ENCODE measurements around the gene CHD9.

CHD9 gene

GRCh38 chr16:53153130-53153529 is 98.3 kb downstream of the CHD9 start:
- H3K27ac ChIP-seq = no peak overlapping the region
- TF ChIP-seq CTCF (conservative IDR thresholded peaks at IDR 0.05) (no peak), ZFX (IDR thresholded peaks at IDR 0.05) (no peak)

- TF ChIP-seq ZFX (IDR thresholded peaks at IDR 0.05) (no peak), CTCF (conservative IDR thresholded peaks at IDR 0.05) (no peak)
- H3K27ac ChIP-seq = no peak overlapping the region
These were observed 99.7 kb downstream of the CHD9 start for GRCh38 chr16:53154513-53154912.

GRCh38 chr16:53156516-53156915 is 101.7 kb downstream of the CHD9 start:
- H3K27ac ChIP-seq = no peak overlapping the region
- TF ChIP-seq CTCF (conservative IDR thresholded peaks at IDR 0.05) = no peak
- no peak for TF ChIP-seq ZFX (IDR thresholded peaks at IDR 0.05)

GRCh38 chr16:53159781-53160436 is 105.1 kb downstream of the CHD9 start:
- H3K27ac ChIP-seq = no peak overlapping the region
- peak; percentile 81 for TF ChIP-seq CTCF (conservative IDR thresholded peaks at IDR 0.05)
- no peak for TF ChIP-seq ZFX (IDR thresholded peaks at IDR 0.05)

GRCh38 chr16:53166099-53166498 is 111.3 kb downstream of the CHD9 start:
- TF ChIP-seq CTCF (conservative IDR thresholded peaks at IDR 0.05) = no peak
- no peak for TF ChIP-seq ZFX (IDR thresholded peaks at IDR 0.05)

GRCh38 chr16:53168744-53169143 is 114.0 kb downstream of the CHD9 start:
- H3K27ac ChIP-seq = no peak overlapping the region
- TF ChIP-seq CTCF (conservative IDR thresholded peaks at IDR 0.05) = no peak
- no peak for TF ChIP-seq ZFX (IDR thresholded peaks at IDR 0.05)

More at GRCh38 chr16:53166099-53166498, 111.3 kb downstream of the CHD9 start:
- H3K27ac ChIP-seq = no peak overlapping the region

GRCh38 chr16:53172517-53172916 is 117.7 kb downstream of the CHD9 start:
- H3K27ac ChIP-seq = no peak overlapping the region
- TF ChIP-seq CTCF (conservative IDR thresholded peaks at IDR 0.05) (no peak), ZFX (IDR thresholded peaks at IDR 0.05) (no peak)

Data from C4-2B (cell line).